AML-193 (cell line): Measurements from ENCODE around the gene DHDDS.

Experiments used
- DNase-seq, 2 experiments: peaks; one replicate each; lab custom pipeline; 2025; lab: John Stamatoyannopoulos, UW

The DHDDS gene

DNA sequence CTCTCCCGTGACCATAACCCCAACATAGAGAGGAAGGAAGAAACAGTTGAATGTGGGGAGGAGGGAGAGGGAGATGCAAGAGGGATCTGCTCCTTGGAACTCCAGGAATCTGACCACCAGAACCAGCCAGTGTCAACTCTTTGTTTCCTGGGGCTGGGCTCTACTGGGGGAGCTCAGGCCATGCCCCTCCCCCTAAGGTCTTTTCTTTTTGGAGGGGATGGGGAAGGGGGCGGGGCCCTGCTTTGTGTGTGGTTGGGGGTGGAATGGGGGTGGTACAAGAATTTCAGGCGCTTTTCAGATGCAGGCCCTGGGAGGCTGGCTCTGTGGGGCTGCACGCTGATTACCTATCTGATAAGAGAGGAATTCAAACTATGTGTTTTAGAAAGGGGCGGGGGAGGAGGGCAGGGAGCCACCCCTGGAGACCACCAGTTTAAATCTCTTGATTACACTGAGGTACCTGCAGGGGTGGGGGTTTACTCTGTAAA, 13.2 kb upstream of the DHDDS start:
- no peak for DNase-seq

DNA sequence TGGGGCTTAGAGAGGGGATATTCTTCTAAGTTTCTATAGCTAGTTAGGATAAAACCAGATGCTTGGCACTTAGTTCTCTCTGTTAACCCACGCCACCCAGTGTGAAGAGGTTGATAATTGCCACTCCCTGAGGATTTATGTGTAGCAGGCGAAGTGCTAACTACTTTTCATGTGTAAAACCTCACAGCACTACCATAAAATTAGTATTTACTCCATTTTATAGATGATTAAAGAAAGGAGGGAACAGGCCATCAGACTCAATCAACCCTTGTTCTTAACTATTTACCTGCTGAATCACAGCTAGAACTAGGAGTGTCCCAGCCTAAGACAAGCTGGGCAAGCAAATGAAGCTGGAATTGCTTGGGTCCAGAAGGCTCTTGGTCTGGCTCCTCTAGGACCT, 12.6 kb upstream of the DHDDS start:
- DNase-seq = no peak

- no peak for DNase-seq
Observed at GRCh38 chr1:26429721-26430120, 2.4 kb upstream of the DHDDS start.

- no peak for DNase-seq
Observed at GRCh38 chr1:26432793-26433192, 672 bp downstream of the DHDDS start.

DNA sequence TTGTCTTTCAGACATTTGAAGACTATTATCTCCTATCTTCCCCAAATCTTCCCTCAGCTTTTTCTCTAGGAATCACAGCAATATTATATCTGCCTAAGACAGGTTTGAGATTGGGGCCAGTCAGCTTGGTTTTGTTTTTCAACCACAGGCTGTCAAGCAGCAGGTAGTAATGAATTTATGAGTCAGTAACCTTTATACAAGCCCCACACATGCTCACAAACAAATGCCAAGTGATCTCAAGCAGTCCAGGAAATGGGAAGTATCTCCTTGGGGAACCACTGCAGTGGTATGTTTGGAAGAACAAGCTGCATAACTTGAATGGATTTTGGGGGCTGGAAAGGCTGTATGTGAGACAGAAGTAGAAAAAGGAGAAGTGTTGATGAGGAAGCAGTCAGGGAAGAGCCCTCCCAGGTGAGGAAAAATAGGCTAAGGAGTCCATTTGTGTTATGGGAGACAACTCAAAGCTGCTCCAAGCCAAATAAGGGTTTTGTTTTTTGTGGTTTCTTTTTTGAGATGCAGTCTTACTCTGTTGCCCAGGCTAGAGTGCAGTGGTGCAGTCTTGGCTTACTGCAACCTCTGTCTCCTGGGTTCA, 2.1 kb downstream of the DHDDS start:
- DNase-seq = no peak

- DNase-seq = no peak
Observed at GRCh38 chr1:26438041-26438440, 5.9 kb downstream of the DHDDS start.

DNA sequence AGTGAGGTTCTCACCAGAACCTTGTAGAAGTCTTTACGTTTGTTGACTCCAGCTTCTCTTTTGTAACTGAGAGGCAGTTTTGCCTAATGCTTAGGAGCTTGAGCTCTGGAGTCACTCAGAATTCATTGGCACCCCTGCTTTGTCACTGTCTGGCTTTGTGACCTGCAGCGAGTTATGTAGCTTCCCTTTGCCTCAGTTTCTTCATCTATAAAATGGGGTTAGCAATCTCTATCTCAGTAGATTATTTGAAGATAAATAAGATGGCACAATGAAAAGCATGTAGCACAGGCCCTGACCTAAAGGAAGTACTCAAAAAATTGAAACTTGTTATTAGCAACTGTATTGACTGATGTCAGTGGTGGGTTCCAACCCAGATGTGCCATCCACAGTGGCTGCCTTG, 8.1 kb downstream of the DHDDS start:
- no peak for DNase-seq

- DNase-seq = no peak
Observed at GRCh38 chr1:26449868-26450267, 17.7 kb downstream of the DHDDS start.

DNA sequence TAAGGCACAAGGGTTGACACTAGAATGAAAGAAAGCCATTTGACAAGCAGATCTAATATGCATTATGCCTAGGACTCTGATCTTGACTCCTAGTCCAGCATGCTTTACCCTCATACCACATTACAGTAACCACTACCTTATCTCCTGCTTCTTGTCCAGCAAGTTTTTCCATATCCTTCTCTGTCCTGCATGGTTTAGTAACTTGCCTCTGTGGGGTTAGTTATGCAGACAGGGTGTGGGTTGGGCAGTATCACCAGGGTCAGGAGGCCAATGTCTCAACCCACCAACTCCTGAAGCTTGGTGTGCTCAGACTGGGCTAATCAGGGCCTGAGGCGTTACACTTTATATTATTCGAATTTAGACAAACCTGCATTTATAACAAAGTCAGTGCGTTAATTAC, 18.8 kb downstream of the DHDDS start:
- no peak for DNase-seq

DNA sequence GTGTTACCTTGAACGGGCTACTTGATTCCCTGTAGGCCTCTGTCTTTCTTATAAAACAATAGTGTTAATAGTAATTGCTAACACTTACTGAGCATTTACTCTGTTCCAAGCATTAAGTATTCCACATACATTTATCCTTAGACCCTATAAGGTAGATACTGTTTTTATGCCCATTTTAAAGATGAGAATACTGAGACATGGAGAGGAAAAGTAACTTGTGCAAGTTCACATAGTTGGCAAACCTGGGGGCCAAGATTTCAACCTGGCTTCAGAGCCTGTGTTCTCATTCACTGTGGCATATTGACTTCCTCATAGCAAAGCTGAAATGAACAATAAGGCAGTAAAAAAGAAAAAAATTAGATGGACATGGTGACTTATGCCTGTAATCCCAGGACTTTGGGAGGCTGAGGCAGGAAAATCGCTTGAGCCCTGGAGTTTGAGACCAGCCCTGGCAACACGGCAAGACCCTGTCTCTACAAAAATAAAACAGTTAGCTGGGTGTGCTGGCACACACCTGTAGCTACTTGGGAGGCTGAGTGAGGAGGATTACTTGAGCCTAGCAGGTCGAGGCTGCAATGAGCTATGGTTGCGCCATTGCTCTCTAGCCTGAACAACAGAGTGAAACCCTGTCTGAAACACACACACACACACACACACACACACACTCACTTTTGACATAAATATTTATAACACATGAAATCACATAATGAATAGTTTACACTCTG, 20.5 kb downstream of the DHDDS start:
- no peak for DNase-seq

GRCh38 chr1:26459148-26459547, 27.0 kb downstream of the DHDDS start:
- DNase-seq = no peak

GRCh38 chr1:26459573-26460031, 27.5 kb downstream of the DHDDS start:
- DNase-seq = no peak

DNA sequence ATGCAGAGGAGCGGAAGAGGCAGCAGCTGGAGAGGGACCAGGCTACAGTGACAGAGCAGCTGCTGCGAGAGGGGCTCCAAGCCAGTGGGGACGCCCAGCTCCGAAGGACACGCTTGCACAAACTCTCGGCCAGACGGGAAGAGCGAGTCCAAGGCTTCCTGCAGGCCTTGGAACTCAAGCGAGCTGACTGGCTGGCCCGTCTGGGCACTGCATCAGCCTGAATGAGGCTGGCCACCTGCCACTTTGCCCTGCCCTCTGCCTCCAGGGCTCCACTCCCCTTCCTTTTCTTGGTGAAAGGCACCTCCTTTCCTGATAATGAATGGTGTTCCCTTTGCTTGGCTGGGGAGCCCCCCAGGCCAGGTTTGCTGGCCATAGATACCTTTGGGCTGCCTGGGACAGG, 36.8 kb downstream of the DHDDS start:
- no peak for DNase-seq

- DNase-seq = no peak
Observed at GRCh38 chr1:26469558-26469957, 37.4 kb downstream of the DHDDS start.

DNA sequence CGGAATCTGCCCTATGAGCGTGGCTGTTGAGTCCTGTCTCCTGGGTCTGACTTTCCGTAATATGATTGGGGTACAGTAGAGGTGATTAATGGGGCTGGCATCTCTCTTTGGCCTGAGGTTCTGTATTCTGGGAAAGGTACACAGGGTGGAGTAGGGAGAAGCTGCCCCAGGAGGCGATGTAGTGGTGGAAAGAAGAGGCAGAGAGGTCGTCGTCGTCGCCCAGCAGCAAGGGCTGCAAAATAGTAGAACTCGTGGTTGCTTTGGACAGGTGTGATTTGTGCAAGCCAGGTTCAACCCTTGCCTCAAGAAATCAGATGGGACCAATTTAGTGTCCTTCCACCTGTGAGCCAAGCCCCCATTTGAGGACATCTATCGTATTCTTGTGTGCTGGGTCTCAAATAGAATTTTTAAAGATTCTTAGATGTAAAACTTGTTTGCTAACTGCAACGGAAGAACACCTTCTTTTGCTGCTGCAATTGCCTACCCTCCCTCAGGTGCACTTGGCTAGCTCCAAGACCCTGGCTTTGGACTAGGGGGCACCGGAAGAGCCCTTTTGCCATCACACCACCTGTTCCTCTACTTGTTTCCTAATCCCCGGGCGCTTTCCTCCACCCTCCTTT, 38.9 kb downstream of the DHDDS start:
- no peak for DNase-seq

- peak; percentile 92 to 93 for DNase-seq
Observed at GRCh38 chr1:26471498-26472319, 39.6 kb downstream of the DHDDS start.

DNA sequence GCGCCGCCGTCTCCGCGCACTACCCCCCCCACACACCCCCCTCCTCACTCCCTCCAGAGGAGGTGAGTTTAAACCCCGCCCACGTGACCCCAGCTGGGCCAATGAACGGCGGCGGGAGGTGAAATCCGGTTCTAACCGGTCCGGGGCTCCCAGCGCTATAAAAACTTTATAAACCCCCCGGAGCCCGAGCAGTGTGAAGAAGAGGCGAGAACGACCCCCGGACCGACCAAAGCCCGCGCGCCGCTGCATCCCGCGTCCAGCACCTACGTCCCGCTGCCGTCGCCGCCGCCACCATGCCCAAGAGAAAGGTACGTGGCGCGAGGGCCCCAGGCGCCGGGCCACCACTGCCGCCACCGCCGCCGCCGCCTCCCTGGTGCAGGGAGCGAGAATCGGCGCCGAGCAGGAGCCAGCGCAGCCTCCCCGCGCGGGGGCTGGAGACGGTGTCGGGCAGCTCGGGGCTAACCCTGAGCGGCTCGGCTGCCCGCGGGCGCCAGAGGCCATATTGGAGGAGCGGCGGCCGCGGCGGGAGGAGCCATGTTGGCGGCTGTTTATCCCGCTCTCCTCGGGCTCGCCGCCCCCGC, 40.3 kb downstream of the DHDDS start, which contains the start of gene HMGN2:
Gene HMGN2, plus strand, starts transcription at position 121 of the 581 bp plus-strand sequence. Its CDS starts 173 bp downstream, at position 294.
- no peak for DNase-seq

- DNase-seq = peak; percentile 74 to 89
Observed at GRCh38 chr1:26472901-26473845, 41.1 kb downstream of the DHDDS start.

- DNase-seq = no peak
Observed at GRCh38 chr1:26474818-26475217, 42.7 kb downstream of the DHDDS start.

DNA sequence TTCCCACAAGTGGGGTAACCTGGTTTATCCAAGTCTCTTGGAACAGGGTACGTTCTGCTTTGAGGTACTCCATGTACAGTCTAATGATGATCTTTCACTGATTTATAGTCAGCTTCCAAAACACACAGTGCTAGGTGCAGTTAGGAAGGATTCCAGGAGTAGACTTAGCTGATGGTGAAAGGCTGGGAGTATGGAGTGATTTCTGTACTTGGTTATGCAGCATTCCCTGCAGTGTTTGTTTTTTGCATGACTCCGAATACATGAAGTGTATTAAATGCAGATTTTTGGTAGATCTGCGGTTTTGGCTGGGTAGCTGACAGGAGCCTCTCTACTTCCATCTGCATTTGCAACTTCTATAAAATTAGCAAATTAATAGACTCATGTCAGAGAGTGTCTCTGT, 43.9 kb downstream of the DHDDS start:
- no peak for DNase-seq

DNA sequence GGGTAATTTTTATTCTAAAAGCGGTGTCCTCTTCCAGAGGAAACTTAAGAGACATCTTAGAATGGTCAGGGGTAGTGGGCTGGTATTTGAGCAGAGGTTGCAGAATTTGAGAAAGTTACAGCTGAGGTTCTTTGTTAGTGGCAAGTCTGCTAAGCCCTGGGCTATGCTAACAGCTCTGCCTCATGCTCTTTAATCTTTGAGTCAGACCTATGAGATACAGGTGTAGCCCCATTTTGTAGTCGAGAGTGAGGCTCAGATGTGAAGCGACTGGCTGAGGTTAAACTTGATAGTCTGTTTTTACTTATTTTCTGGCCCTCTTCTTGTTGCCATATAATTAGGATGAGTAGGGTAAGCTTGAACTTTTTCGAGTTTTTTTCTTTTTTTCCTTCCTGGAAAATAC, 44.8 kb downstream of the DHDDS start:
- no peak for DNase-seq
